ENCODE results near the gene CCR1.
"Not testable (repeated sequence)": the region's sequence is repeated elsewhere in the genome, so short reads cannot be mapped to it uniquely, and the experiment has no call there.

The CCR1 gene

DNA sequence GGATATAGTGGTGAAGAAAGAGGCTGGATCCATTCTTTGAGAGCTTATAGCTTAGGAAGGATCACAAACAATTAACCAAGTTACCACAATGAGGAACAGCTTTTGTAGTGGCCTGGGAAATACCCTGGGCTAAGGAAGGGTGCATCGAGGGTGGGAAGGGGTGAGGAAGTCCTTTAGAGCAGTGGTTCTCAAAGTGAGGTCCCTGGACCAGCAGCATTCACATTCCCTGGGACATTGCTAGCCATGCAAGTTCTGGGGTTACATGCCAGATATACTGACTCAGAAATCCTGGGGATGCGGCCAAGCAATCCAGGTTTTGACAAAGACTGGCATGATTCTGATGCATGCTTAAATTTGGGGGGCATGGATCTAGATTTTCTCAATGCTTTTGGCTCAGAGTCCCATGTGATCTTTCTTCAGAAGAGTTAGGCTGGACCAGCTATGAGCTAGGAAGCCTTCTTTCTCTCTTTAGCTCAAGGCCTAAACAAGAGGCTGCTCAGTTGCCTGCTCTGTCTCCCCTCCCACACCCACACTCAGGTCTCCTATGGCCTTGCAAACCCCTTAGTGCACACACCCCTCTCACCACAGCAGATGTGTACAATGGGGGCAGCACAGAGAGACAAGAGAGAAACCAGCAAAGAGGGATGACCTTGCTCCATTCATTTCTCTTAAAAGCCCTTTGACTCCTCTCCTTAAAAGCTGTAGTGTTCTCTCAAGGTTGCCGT lies 1.8 kb upstream of the CCR1 start:
- no peak for DNase-seq

DNA sequence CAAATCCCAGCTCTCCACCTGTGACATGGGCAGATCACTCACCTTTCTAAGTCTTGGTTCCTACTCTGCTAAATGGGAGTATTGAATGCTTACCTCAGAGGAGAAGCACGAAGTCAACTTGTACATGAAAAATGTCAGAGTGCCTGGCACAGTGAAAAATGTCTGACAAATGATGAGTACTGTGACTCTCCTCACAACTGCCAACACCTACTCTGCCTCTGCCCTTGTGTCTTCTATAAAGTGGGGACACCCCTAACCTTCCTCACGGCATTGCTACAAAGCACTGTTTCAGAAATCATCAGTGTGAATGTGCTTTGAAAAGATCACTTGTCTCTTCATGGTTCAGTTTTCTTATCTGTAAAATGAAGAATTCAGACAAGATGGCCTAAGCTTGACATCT lies 940 bp upstream of the CCR1 start:
- DNase-seq, result no peak

GRCh38 chr3:46207514-46207913 lies 599 bp downstream of the CCR1 start:
- not testable (repeated sequence) for DNase-seq

DNA sequence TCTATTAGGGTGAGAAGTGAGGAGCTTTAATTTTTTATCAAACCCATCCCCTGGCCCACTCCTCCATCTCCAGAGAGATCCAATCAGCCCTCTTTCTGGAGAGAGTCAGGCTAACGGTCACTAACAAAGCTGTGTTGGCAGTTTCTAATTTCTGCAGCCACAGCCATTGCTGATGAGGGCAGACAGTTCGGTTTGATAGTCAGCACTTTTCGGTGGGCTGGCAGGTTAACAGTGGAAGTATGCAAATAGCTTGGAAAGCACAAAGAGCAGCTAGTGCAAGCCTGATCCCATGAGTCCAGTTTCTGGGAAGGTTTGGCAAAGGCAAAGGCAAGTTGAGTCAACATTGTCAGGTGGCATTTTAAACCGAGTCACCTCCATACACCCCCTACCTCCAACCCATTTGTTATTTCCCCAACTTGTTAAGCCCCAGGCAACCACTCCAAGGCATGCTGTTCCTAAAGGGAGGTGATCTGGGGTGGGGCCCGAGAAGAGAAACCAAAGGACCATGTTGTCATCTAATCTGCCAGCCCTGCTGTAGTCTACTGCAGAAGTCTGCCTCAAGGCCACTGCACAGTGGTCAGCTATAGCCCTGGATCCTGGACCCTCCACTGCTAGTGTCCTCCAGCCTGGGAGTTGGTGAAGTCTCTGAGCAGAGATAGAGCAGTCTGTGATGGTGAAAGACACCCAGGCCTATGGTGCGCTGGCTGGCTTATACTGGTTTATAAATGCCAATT lies 1.7 kb downstream of the CCR1 start:
- DNase-seq, result no peak

- DNase-seq, result no peak
Measured at GRCh38 chr3:46205286-46205960, 2.7 kb downstream of the CCR1 start.

GRCh38 chr3:46203681-46204080 lies 4.4 kb downstream of the CCR1 start:
- no peak for DNase-seq

- DNase-seq, result no peak
Measured at GRCh38 chr3:46202535-46202934, 5.6 kb downstream of the CCR1 start.

GRCh38 chr3:46200790-46201189 lies 7.3 kb downstream of the CCR1 start:
- DNase-seq, result no peak

DNA sequence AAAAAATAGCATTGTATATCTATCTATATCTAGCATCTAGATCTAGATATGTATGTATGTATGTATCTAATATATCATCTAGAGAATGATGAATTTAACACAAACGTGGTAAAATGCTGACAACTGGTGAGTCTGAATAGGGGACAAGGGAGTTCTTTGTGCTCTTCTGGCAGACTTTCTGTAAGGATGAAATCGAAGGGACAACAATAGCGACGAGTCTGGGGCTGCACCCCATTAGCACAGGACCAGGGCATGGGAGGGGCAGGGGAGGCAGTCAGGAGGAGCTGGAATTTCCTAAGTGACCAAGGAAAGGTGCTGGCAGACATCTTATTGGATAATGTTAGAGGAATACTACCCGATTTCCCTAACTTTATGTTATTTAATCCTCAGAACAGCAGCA lies 7.9 kb downstream of the CCR1 start:
- DNase-seq, result no peak

DNA sequence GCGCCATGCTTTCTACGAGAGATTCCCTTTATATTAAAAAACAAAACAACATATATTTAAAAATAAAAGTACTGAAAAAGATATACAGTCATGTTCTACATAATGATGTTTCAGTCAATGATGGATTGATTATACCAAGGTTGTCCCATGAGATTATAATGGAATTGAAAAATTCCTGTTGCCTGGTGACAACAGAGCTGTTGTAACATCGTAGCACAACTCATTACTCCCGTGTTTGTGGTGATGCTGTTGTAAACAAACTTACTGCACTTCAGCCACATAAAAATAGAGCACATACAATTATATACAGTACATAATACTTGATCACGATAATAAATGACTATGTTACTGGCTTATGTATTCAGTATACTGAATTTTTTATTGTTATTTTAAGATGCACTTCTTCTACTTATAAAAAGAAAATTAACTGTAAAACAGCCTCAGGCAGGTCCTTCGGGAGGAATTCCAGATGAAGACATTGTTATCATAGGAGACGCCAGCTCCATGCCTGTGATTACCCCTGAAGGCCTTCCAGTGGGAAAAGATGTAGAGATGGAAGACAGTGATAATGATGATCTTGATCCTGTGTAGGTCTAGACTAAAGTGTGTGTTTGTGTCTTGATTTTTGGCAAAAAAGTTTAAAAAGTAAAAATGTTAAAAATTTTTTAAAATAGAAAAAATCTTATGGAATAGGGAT lies 11.7 kb downstream of the CCR1 start:
- no peak for DNase-seq

GRCh38 chr3:46194868-46195553 lies 13.1 kb downstream of the CCR1 start:
- no peak for DNase-seq

GRCh38 chr3:46193436-46193835 lies 14.7 kb downstream of the CCR1 start:
- DNase-seq, result no peak

GRCh38 chr3:46192939-46193338 lies 15.2 kb downstream of the CCR1 start:
- DNase-seq, result no peak

- no peak for DNase-seq
Measured at GRCh38 chr3:46191730-46192129, 16.4 kb downstream of the CCR1 start.

DNA sequence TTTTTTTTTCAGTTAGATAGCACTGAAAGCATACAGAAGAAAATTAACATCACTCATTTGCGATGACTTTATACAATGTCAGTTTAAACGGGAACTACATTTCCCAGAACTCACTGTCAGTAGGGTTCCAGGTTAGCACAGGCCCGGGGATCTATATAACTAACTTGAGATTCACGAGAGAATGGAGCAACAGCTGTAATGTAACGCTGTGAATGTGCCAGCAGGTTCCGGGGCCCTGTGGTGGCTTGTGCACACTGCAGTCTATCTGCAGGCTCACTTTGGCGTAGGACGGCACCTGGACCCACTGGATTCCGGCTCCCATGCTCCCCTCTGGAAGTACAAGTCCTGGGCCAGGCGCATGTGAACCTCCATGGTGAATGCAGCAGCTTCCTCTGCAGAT lies 19.4 kb downstream of the CCR1 start:
- no peak for DNase-seq

GRCh38 chr3:46187876-46188275 lies 20.2 kb downstream of the CCR1 start:
- no peak for DNase-seq

DNA sequence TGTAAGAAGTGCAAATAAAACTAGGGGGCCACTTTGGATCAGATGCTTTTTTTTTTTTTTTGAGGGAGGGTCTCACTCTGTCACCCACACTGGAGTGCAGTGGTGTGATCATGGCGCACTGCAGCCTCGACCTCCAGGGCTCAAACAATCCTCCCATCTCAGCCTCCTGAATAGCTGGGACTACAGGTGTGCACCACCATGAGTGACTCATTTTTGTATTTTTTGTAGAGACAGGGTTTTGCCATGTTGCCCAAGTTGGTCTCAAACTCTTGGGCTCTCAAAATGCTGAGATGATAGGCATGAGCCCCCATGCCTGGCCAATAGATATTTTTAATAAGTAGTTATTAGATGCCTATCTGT lies 20.8 kb downstream of the CCR1 start:
- DNase-seq, result no peak

GRCh38 chr3:46186471-46187340 lies 21.4 kb downstream of the CCR1 start:
- no peak for DNase-seq

DNA sequence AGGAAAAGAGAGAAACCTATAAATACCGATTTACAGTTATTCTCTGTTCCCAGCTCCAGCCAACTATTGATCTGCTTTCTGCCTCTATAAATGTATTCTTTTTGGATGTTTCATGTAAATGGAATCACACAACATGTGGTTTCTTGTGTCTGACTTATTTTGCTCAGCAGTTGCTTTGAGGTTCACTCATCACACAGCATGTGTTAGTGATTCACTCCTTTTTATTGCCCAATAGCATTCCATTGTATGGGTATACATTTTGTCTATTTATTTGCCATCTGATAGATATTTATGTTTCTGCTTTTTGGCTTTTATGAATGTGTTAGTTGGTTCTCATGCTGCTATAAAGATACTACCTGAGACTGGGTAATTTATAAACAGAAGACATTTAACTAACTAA lies 23.6 kb downstream of the CCR1 start:
- no peak for DNase-seq

GRCh38 chr3:46183330-46183729 lies 24.8 kb downstream of the CCR1 start:
- DNase-seq, result no peak

DNA sequence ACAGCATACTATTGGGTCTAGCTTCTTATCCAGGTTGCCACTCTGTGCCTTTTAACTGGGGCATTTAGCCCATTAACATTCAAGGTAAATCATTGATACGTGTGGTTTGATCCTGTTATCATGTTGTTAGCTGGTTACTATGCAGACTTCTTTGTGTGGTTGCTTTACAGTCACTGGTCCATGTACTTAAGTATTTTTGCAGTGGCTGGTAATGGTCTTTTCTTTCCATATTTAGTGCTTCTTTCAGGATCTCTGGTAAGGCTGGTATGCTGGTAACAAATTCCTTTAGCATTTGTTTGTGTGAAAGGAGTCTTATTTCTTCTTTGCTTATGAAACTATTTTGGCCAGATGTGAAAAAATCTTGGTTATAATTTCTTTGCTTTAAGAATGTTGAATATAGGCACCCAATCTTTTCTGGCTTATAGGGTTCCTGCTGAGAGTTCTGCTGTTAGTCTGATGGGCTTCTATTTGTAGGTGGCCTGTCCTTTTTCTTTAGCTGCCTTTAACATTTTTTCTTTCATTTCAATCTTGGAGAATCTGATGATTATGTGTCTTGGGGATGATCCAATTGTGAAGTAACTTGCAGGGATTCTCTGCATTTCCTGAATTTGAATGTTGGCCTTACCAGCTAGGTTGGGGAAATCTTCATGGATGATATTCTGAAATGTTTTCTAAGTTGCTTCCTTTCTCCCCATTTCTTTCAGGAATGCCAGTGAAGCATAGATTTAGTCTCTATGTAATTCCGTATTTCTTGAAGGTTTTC lies 39.3 kb downstream of the CCR1 start:
- no peak for DNase-seq

All from activated CD4-positive, alpha-beta T cell treated with anti-CD3 and anti-CD28 coated beads, Interleukin-2, amount 50 U/mL, for 4 hours (primary cell).